Gastroesophageal sphincter (tissue), 4 donors: ENCODE data around the gene CRACR2A. TPM values are rescaled to one million over a fixed set of nuclear protein-coding genes. Genes with fewer than 3 reads are reported as not detected.

Experiments
- ATAC-seq: fragments of 150-250 bp; one replicate; pipeline ENCODE4 v1.9.1; 2016; ENCODE audit warnings: mild to moderate bottlenecking, moderate library complexity
- H3K27ac ChIP-seq, 4 donors: fragments of 200-600 bp; sonication (generic) in 3 of 4; 1 replicate in 3 of 4; 2 replicates in 1 of 4; pipeline ENCODE4 v1.5.1; 2016 to 2019
- H3K27me3 ChIP-seq: fragments of 200-600 bp; sonication (generic); one replicate; pipeline ENCODE4 v1.5.1; 2019
- H3K36me3 ChIP-seq, 2 donors: fragments of 200-600 bp; sonication (generic); one replicate each; pipeline ENCODE4 v1.5.1; 2019; ENCODE audit warnings: control low read depth in 1 of 2
- H3K4me1 ChIP-seq, 3 donors: fragments of 200-600 bp; sonication (generic); 1 replicate in 2 of 3; 2 replicates in 1 of 3; pipeline ENCODE4 v1.5.1; 2016 to 2019; ENCODE audit warnings: control low read depth in 2 of 3
- H3K4me3 ChIP-seq, 2 donors: fragments of 200-600 bp; sonication (generic); one replicate each; pipeline ENCODE4 v1.5.1; 2019; ENCODE audit warnings: mild to moderate bottlenecking in 1 of 2, moderate library complexity in 1 of 2
- H3K9me3 ChIP-seq, 3 donors: fragments of 200-600 bp; sonication (generic); one replicate each; pipeline ENCODE4 v1.5.1; 2017 to 2019; ENCODE audit warnings: control low read depth in 2 of 3
- EP300 ChIP-seq: sonication (generic); formaldehyde crosslinking; IDR thresholded peaks from one replicate; pipeline ENCODE4 v1.6.1; 2017; ENCODE audit warnings: antibody characterized with exemption, mild to moderate bottlenecking
- POLR2A ChIP-seq, 2 donors: fragments of 450-650 bp; IDR thresholded peaks; one replicate each; pipeline ENCODE4 v1.6.1; 2017; ENCODE audit warnings: antibody characterized with exemption in 2 of 2, mild to moderate bottlenecking in 2 of 2, moderate library complexity in 1 of 2
- POLR2AphosphoS5 ChIP-seq: sonication (generic); formaldehyde crosslinking; IDR thresholded peaks from one replicate; pipeline ENCODE4 v1.6.1; 2017; ENCODE audit warnings: antibody characterized with exemption
- WGBS, 2 donors: methylation state at CpG; one replicate each; pipeline ENCODE4 v1.1.5; 2018; ENCODE audit warnings: low coverage in 1 of 2; 5-methylcytosine and 5-hydroxymethylcytosine counted together
- total RNA-seq, 4 donors: library from RNA; depleted of rRNA; stranded (reverse); fragments of >200 nt; gene quantifications; one replicate each; pipeline ENCODE4 v1.1.0, GENCODE V29; 2016
- TF ChIP-seq, protein P1 (sequence below), 4 experiments: fragments of 200-600 bp in 2 of 4; fragments of 450-650 bp in 2 of 4; sonication (generic) in 1 of 4; IDR thresholded peaks; one replicate each; pipeline ENCODE4 v1.5.1; 2017 to 2019; ENCODE audit warnings: antibody characterized with exemption in 4 of 4, mild to moderate bottlenecking in 2 of 4, moderate library complexity in 2 of 4

The CRACR2A gene
- total RNA-seq, 4 donors from 2014 or later, result 2.2 to 5.4 (median 3.0) TPM

- H3K4me1 ChIP-seq, result peaks cover 0 to 6% (median 0%) of the 10 kb centered on the region in 3 donors
- no peak overlapping the region for H3K4me3 ChIP-seq
- no peak for ATAC-seq
- 29 to 60% methylated on average over 2 of the region's 2 CpGs for WGBS, 2 donors
- H3K27ac ChIP-seq, result no peak overlapping the region
- peaks cover 0 to 7% of the 10 kb centered on the region in 2 donors for H3K36me3 ChIP-seq
- no peaks in the 10 kb centered on the region for H3K27me3 ChIP-seq
- H3K9me3 ChIP-seq, result no peaks in the 10 kb centered on the region
- TF ChIP-seq POLR2AphosphoS5, result no peak
- TF ChIP-seq, protein P1, sequence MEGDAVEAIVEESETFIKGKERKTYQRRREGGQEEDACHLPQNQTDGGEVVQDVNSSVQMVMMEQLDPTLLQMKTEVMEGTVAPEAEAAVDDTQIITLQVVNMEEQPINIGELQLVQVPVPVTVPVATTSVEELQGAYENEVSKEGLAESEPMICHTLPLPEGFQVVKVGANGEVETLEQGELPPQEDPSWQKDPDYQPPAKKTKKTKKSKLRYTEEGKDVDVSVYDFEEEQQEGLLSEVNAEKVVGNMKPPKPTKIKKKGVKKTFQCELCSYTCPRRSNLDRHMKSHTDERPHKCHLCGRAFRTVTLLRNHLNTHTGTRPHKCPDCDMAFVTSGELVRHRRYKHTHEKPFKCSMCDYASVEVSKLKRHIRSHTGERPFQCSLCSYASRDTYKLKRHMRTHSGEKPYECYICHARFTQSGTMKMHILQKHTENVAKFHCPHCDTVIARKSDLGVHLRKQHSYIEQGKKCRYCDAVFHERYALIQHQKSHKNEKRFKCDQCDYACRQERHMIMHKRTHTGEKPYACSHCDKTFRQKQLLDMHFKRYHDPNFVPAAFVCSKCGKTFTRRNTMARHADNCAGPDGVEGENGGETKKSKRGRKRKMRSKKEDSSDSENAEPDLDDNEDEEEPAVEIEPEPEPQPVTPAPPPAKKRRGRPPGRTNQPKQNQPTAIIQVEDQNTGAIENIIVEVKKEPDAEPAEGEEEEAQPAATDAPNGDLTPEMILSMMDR (IDR thresholded peaks at IDR 0.05), result no peak
- no peak for TF ChIP-seq POLR2A (IDR thresholded peaks at IDR 0.05)
- TF ChIP-seq EP300, result no peak
Observed at GRCh38 chr12:3622021-3622821, 130.7 kb downstream of the CRACR2A start.

GRCh38 chr12:3620856-3621255 is 132.1 kb downstream of the CRACR2A start:
- peaks cover 0 to 6% (median 0%) of the 10 kb centered on the region in 3 donors for H3K4me1 ChIP-seq
- no peak overlapping the region for H3K4me3 ChIP-seq
- ATAC-seq, result no peak
- H3K27ac ChIP-seq, result no peak overlapping the region
- H3K27me3 ChIP-seq, result no peaks in the 10 kb centered on the region
- WGBS, 2 donors, result 93% methylated on average over 5 to 6 of the region's 7 CpGs
- no peaks in the 10 kb centered on the region for H3K9me3 ChIP-seq
- peaks cover 0 to 2% of the 10 kb centered on the region in 2 donors for H3K36me3 ChIP-seq
- TF ChIP-seq, protein P1 (IDR thresholded peaks at IDR 0.05), result no peak
- TF ChIP-seq POLR2AphosphoS5 (no peak), POLR2A (IDR thresholded peaks at IDR 0.05) (no peak), EP300 (no peak)

GRCh38 chr12:3617565-3617964 is 135.3 kb downstream of the CRACR2A start:
- TF ChIP-seq POLR2AphosphoS5 (no peak), POLR2A (IDR thresholded peaks at IDR 0.05) (no peak), EP300 (no peak)
- TF ChIP-seq, protein P1 (IDR thresholded peaks at IDR 0.05), result no peak
- peaks cover 0 to 7% of the 10 kb centered on the region in 2 donors for H3K36me3 ChIP-seq
- peaks cover 0 to 6% (median 0%) of the 10 kb centered on the region in 3 donors for H3K4me1 ChIP-seq
- no peak overlapping the region for H3K4me3 ChIP-seq
- H3K27ac ChIP-seq, result no peak overlapping the region
- H3K27me3 ChIP-seq, result no peaks in the 10 kb centered on the region
- H3K9me3 ChIP-seq, result no peaks in the 10 kb centered on the region
- ATAC-seq, result no peak
- 100% methylated on average over 3 of the region's 4 CpGs; no CpG with 5 or more reads in 1 of the 2 donors for WGBS, 2 donors

DNA sequence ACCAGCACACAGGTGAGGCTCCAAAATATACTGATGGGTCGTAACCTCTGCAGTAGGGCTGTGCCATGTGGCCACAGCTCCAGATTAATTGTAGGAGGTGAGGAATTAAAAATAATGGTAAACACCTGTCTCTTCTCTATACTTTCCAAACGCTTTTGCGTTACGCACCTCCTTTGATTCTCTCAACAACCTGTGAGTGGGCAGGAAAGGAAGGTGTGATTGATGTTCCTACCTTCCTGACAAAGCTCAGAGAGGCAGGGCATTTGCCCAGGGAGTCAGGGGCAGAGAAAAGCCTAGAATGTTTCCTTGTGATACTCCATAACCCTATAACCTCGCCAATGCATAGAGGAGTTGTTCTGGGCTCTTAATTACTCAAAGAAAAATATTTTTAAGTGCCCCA is 137.0 kb downstream of the CRACR2A start:
- peaks cover 0 to 7% of the 10 kb centered on the region in 2 donors for H3K36me3 ChIP-seq
- peaks cover 0 to 5% (median 0%) of the 10 kb centered on the region in 3 donors for H3K4me1 ChIP-seq
- H3K9me3 ChIP-seq, result no peaks in the 10 kb centered on the region
- H3K27me3 ChIP-seq, result no peaks in the 10 kb centered on the region
- H3K27ac ChIP-seq, result no peak overlapping the region
- TF ChIP-seq EP300 (no peak), POLR2AphosphoS5 (no peak), POLR2A (IDR thresholded peaks at IDR 0.05) (no peak)
- TF ChIP-seq, protein P1 (IDR thresholded peaks at IDR 0.05), result no peak
- ATAC-seq, result no peak
- 90% methylated on average over 1 of the region's 5 CpGs; no CpG with 5 or more reads in 1 of the 2 donors for WGBS, 2 donors
- no peak overlapping the region for H3K4me3 ChIP-seq
